ENCODE measurements around the gene WDR43.

- TF ChIP-seq CTCF (IDR thresholded peaks at IDR 0.05) (no peak), POLR2AphosphoS5 (IDR thresholded peaks at IDR 0.05) (no peak)
Observed at GRCh38 chr2:28979041-28979440, 84.6 kb downstream of the WDR43 start.

All from stomach (tissue), 4 donors.